ENCODE data around the gene CNTNAP5.

CNTNAP5 gene

GRCh38 chr2:124882423-124882822 is 857.3 kb downstream of the CNTNAP5 start:
- H3K4me3 ChIP-seq, result no peak overlapping the region
- no peaks in the 10 kb centered on the region for H3K9me3 ChIP-seq (ENCODE audit: low read depth, low read length)
- H3K9ac ChIP-seq (ENCODE audit: insufficient read length), result no peak overlapping the region
- H3K36me3 ChIP-seq (ENCODE audit: insufficient read depth, low read length), result no peaks in the 10 kb centered on the region
- no peak for TF ChIP-seq EZH2 (IDR thresholded peaks at IDR 0.05)
- no peak for TF ChIP-seq POLR2AphosphoS5 (IDR thresholded peaks at IDR 0.05; ENCODE audit: borderline replicate concordance, low read depth, low read length)
- TF ChIP-seq FOXP2 (optimal IDR thresholded peaks at IDR 0.05; ENCODE audit: control extremely low read depth, extremely low read length, insufficient read depth), result no peak
- H3K27ac ChIP-seq, result no peak overlapping the region
- no peak for DNase-seq (ENCODE audit: low read depth, low spot score)

- H3K9ac ChIP-seq (ENCODE audit: insufficient read length), result no peak overlapping the region
- no peak for DNase-seq (ENCODE audit: low read depth, low spot score)
- no peak overlapping the region for H3K4me3 ChIP-seq
- no peaks in the 10 kb centered on the region for H3K9me3 ChIP-seq (ENCODE audit: low read depth, low read length)
- H3K36me3 ChIP-seq (ENCODE audit: insufficient read depth, low read length), result no peaks in the 10 kb centered on the region
- TF ChIP-seq POLR2AphosphoS5 (IDR thresholded peaks at IDR 0.05; ENCODE audit: borderline replicate concordance, low read depth, low read length), result no peak
- TF ChIP-seq FOXP2 (optimal IDR thresholded peaks at IDR 0.05; ENCODE audit: control extremely low read depth, extremely low read length, insufficient read depth), result no peak
- TF ChIP-seq EZH2 (IDR thresholded peaks at IDR 0.05), result no peak
- no peak overlapping the region for H3K27ac ChIP-seq
Measured at GRCh38 chr2:124883595-124883994, 858.5 kb downstream of the CNTNAP5 start.

GRCh38 chr2:124884315-124884714 is 859.2 kb downstream of the CNTNAP5 start:
- Histone ChIP-seq H3K9me3 (ENCODE audit: low read depth, low read length) (no peaks in the 10 kb centered on the region), H3K9ac (ENCODE audit: insufficient read length) (no peak overlapping the region), H3K36me3 (ENCODE audit: insufficient read depth, low read length) (no peaks in the 10 kb centered on the region), H3K27ac (no peak overlapping the region), H3K4me3 (no peak overlapping the region)
- no peak for TF ChIP-seq POLR2AphosphoS5 (IDR thresholded peaks at IDR 0.05; ENCODE audit: borderline replicate concordance, low read depth, low read length)
- no peak for TF ChIP-seq FOXP2 (optimal IDR thresholded peaks at IDR 0.05; ENCODE audit: control extremely low read depth, extremely low read length, insufficient read depth)
- no peak for TF ChIP-seq EZH2 (IDR thresholded peaks at IDR 0.05)
- DNase-seq (ENCODE audit: low read depth, low spot score), result no peak

- H3K9ac ChIP-seq (ENCODE audit: insufficient read length), result no peak overlapping the region
- no peak for DNase-seq (ENCODE audit: low read depth, low spot score)
- H3K9me3 ChIP-seq (ENCODE audit: low read depth, low read length), result no peaks in the 10 kb centered on the region
- no peaks in the 10 kb centered on the region for H3K36me3 ChIP-seq (ENCODE audit: insufficient read depth, low read length)
- H3K27ac ChIP-seq, result no peak overlapping the region
- TF ChIP-seq POLR2AphosphoS5 (IDR thresholded peaks at IDR 0.05; ENCODE audit: borderline replicate concordance, low read depth, low read length) (no peak), FOXP2 (optimal IDR thresholded peaks at IDR 0.05; ENCODE audit: control extremely low read depth, extremely low read length, insufficient read depth) (no peak)
- no peak overlapping the region for H3K4me3 ChIP-seq
Measured at GRCh38 chr2:124886216-124886615, 861.1 kb downstream of the CNTNAP5 start.

GRCh38 chr2:124887466-124887865 is 862.4 kb downstream of the CNTNAP5 start:
- Histone ChIP-seq H3K9me3 (ENCODE audit: low read depth, low read length) (no peaks in the 10 kb centered on the region), H3K4me3 (no peak overlapping the region), H3K27ac (no peak overlapping the region), H3K9ac (ENCODE audit: insufficient read length) (no peak overlapping the region), H3K36me3 (ENCODE audit: insufficient read depth, low read length) (no peaks in the 10 kb centered on the region)
- DNase-seq (ENCODE audit: low read depth, low spot score), result no peak
- TF ChIP-seq POLR2AphosphoS5 (IDR thresholded peaks at IDR 0.05; ENCODE audit: borderline replicate concordance, low read depth, low read length), result no peak
- no peak for TF ChIP-seq FOXP2 (optimal IDR thresholded peaks at IDR 0.05; ENCODE audit: control extremely low read depth, extremely low read length, insufficient read depth)
- TF ChIP-seq EZH2 (IDR thresholded peaks at IDR 0.05), result no peak

- Histone ChIP-seq H3K9me3 (ENCODE audit: low read depth, low read length) (no peaks in the 10 kb centered on the region), H3K4me3 (no peak overlapping the region), H3K27ac (no peak overlapping the region), H3K9ac (ENCODE audit: insufficient read length) (no peak overlapping the region), H3K36me3 (ENCODE audit: insufficient read depth, low read length) (no peaks in the 10 kb centered on the region)
- no peak for TF ChIP-seq POLR2AphosphoS5 (IDR thresholded peaks at IDR 0.05; ENCODE audit: borderline replicate concordance, low read depth, low read length)
- TF ChIP-seq FOXP2 (optimal IDR thresholded peaks at IDR 0.05; ENCODE audit: control extremely low read depth, extremely low read length, insufficient read depth), result no peak
- no peak for TF ChIP-seq EZH2 (IDR thresholded peaks at IDR 0.05)
- DNase-seq (ENCODE audit: low read depth, low spot score), result no peak
Measured at GRCh38 chr2:124888431-124888830, 863.3 kb downstream of the CNTNAP5 start.

- no peaks in the 10 kb centered on the region for H3K9me3 ChIP-seq (ENCODE audit: low read depth, low read length)
- no peak overlapping the region for H3K27ac ChIP-seq
- H3K4me3 ChIP-seq, result no peak overlapping the region
- no peak overlapping the region for H3K9ac ChIP-seq (ENCODE audit: insufficient read length)
- DNase-seq (ENCODE audit: low read depth, low spot score), result no peak
- TF ChIP-seq EZH2 (IDR thresholded peaks at IDR 0.05), result no peak
- TF ChIP-seq POLR2AphosphoS5 (IDR thresholded peaks at IDR 0.05; ENCODE audit: borderline replicate concordance, low read depth, low read length), result no peak
- TF ChIP-seq FOXP2 (optimal IDR thresholded peaks at IDR 0.05; ENCODE audit: control extremely low read depth, extremely low read length, insufficient read depth), result no peak
- H3K36me3 ChIP-seq (ENCODE audit: insufficient read depth, low read length), result no peaks in the 10 kb centered on the region
Measured at GRCh38 chr2:124894199-124894598, 869.1 kb downstream of the CNTNAP5 start.

- H3K36me3 ChIP-seq (ENCODE audit: insufficient read depth, low read length), result no peaks in the 10 kb centered on the region
- DNase-seq (ENCODE audit: low read depth, low spot score), result no peak
- H3K4me3 ChIP-seq, result no peak overlapping the region
- no peak overlapping the region for H3K27ac ChIP-seq
- no peaks in the 10 kb centered on the region for H3K9me3 ChIP-seq (ENCODE audit: low read depth, low read length)
- no peak for TF ChIP-seq EZH2 (IDR thresholded peaks at IDR 0.05)
- TF ChIP-seq POLR2AphosphoS5 (IDR thresholded peaks at IDR 0.05; ENCODE audit: borderline replicate concordance, low read depth, low read length), result no peak
- no peak for TF ChIP-seq FOXP2 (optimal IDR thresholded peaks at IDR 0.05; ENCODE audit: control extremely low read depth, extremely low read length, insufficient read depth)
- no peak overlapping the region for H3K9ac ChIP-seq (ENCODE audit: insufficient read length)
Measured at GRCh38 chr2:124898827-124899226, 873.7 kb downstream of the CNTNAP5 start.

GRCh38 chr2:124908411-124908810 is 883.3 kb downstream of the CNTNAP5 start:
- TF ChIP-seq POLR2AphosphoS5 (IDR thresholded peaks at IDR 0.05; ENCODE audit: borderline replicate concordance, low read depth, low read length), result no peak
- TF ChIP-seq FOXP2 (optimal IDR thresholded peaks at IDR 0.05; ENCODE audit: control extremely low read depth, extremely low read length, insufficient read depth), result no peak
- TF ChIP-seq EZH2 (IDR thresholded peaks at IDR 0.05), result no peak
- no peak for DNase-seq (ENCODE audit: low read depth, low spot score)
- Histone ChIP-seq H3K4me3 (no peak overlapping the region), H3K9me3 (ENCODE audit: low read depth, low read length) (no peaks in the 10 kb centered on the region), H3K36me3 (ENCODE audit: insufficient read depth, low read length) (no peaks in the 10 kb centered on the region), H3K9ac (ENCODE audit: insufficient read length) (no peak overlapping the region), H3K27ac (no peak overlapping the region)
